HG02943 (cell line): ENCODE measurements around the gene NGF.
"Not testable (repeated sequence)": the region's sequence is repeated elsewhere in the genome, so short reads cannot be mapped to it uniquely, and the experiment has no call there.

Experiments
- ATAC-seq: cut with Tn5 transposase; IDR thresholded peaks from one replicate; pipeline ENCODE4 v1.9.1; 2021; ENCODE audit warnings: mild to moderate bottlenecking, low read depth, moderate library complexity; ENCODE audit not compliant: unreplicated experiment

NGF gene

GRCh38 chr1:115337633-115338456 is at the start of gene NGF:
Gene NGF, minus strand, starts transcription at chr1:115338249. Its CDS starts 51,454 bp downstream, at chr1:115286795.
- ATAC-seq = no peak

GRCh38 chr1:115383455-115383854 is 45.4 kb upstream of the NGF start:
- ATAC-seq = not testable (repeated sequence)

GRCh38 chr1:115379943-115380342 is 41.9 kb upstream of the NGF start:
- no peak for ATAC-seq

DNA sequence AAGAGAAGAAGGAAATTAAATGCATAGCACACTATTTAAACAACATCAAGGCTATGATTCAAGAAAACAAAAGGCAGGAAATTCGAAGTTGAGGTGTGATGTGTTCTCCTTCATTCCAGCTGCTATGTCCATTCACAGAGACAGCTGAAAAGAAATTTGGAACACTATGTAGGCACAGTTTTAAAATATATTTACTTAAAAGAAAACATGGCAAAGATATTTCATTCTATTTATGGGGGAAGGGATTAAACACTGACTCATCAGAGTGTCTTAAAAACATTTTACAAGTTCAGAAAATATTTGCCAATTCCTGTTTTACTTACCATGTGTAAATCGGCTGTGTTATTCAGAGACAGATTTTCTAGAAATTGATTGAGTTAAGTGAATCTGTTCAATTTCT is 39.4 kb upstream of the NGF start:
- no peak for ATAC-seq

- ATAC-seq = no peak
These were observed 36.5 kb upstream of the NGF start for GRCh38 chr1:115374598-115374997.

DNA sequence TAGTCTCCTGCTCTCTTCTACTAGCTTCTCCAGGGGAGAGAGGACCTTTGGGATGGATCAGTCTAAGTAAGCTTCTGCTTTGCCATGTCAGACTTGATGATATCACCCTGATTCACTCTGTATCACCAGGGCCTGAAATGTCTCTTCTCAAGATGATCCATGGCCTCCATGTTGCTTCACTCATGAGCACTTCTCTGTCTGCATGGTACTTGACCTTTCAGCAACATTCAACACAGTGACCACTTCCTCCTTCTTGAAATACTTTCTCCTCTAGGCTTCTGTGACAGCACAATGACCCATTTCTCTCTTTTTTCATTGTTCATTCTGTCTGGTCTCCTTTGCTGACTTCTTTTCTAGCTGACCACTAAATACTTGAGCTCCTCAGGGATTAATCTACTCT is 35.3 kb upstream of the NGF start:
- ATAC-seq = no peak

DNA sequence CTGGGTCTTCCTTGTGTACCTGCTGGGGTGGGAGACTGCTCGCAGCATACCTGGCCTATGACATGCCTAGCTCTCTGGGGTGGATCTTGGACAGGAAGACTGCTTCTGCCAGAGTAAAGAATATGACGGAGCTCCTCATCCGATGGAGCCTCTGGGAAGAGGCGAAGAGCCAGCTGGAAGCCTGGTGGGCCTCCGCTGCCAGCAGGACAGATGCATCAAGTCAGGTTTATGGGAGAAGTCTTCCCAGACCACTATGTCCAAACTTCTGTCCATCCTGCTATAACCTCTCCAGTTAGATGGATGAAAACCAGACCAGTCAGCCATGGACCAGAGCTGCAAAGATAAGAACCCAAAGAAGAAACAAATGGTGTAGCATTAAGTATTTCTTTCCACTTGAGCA is 27.7 kb upstream of the NGF start:
- ATAC-seq = no peak

GRCh38 chr1:115364780-115365155 is 26.7 kb upstream of the NGF start:
- no peak for ATAC-seq

GRCh38 chr1:115364046-115364779 is 26.2 kb upstream of the NGF start:
- ATAC-seq = no peak

- no peak for ATAC-seq
These were observed 25.1 kb upstream of the NGF start for GRCh38 chr1:115363171-115363570.

DNA sequence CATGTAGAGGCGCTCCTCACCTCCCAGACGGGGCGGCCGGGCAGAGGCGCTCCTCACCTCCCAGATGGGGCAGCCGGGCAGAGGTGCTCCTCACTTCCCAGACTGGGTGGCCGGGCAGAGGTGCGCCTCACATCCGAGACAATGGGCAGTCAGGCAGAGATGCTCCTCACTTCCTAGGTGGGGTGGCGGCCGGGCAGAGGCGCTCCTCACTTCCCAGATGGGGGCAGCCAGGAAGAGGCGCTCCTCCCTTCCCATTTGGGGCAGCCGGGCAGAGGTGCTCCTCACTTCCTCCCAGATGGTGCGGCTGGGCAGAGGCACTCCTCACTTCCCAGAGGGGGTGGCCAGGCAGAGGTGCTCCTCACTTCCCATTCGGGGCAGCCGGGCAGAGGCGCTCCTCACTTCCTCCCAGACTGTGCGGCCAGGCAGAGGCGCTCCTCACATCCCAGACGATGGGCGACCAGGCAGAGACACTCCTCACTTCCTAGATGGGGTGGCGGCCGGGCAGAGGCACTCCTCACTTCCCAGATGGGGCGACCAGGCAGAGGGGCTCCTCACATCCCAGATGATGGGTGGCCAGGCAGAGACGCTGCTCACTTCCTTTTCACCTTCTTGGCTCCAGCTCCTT is 22.6 kb upstream of the NGF start:
- ATAC-seq = not testable (repeated sequence)

DNA sequence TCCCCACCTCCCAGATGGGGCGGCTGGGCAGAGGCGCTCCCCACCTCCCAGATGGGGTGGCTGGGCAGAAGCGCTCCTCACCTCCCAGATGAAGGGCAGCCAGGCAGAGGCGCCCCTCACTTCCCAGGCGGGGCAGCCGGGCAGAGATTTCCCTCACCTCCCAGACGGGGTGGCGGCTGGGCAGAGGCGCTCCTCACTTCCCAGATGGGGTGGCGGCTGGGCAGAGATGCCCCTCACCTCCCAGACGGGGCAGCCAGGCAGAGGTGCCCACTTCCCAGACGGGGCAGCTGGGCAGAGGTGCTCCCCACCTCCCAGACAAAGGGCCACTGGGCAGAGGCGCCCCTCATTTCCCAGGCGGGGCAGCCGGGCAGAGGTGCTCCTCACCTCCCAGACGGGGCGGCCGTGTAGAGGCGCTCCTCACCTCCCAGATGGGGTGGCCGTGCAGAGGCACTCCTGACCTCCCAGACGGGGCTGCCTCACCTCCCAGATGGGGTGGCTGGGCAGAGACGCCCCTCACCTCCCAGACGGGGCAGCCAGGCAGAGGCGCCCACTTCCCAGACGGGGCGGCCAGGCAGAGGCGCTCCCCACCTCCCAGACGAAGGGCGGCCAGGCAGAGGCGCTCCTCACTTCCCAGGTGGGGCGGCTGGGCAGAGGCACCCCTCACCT is 21.9 kb upstream of the NGF start:
- ATAC-seq = not testable (repeated sequence)

DNA sequence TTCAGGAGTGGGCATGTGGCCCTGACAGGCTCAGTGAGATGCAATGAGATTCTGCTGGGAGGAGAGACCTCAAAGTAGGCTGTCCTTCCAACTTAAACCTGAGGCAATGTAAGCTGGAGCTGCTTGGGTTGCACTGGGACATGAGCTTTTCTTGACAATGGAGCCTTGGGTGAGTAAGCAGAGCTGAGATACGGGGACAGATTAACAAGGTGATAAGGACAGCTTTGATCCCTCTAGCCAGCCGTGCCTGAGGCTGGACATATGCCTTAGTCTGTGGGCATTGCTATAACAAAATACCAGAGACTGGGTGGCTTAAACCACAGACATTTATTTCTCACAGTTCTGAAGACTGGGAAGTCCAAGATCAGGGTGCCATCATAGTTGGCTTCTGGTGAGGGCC is 18.3 kb upstream of the NGF start:
- no peak for ATAC-seq

DNA sequence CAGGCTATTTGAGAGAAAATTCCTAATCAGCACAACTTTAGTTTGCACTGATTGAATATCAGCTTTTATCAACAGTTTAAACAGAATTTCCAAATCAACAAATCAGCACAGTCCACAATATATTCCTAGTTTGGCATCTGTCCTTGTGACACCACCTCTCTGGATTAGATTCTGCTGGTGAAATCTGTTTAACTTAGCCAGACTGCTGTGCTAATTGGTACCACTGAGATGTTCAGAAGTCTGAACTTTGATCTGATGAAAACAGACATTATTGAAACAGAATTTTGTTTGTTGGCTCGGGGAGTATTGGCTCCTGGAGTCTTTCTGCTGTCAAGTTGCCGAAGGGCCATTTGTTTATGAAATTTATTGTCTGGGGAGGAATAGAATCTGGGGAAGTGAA is 17.0 kb upstream of the NGF start:
- no peak for ATAC-seq

GRCh38 chr1:115351143-115351542 is 13.1 kb upstream of the NGF start:
- no peak for ATAC-seq

DNA sequence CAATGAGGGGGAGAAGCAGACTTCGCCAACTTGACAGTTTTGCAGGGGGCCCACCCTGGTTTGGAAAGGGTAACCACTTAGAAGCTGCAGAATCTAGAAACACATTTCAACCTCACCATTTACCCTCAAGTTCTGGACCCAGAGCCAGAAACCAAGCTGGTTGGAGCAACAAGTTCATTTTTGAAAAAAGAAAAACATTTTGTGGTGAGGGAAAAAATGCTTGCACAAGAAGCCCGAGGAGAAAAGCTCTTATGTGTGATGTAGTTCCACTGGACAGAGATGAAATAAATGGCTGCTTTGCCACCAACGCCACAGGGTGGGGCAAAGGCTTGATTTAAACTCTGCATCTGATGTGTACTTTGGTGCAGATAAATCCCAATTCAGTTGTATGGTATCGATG is 10.6 kb upstream of the NGF start:
- no peak for ATAC-seq

GRCh38 chr1:115347282-115347681 is 9.2 kb upstream of the NGF start:
- no peak for ATAC-seq

GRCh38 chr1:115343200-115343737 is 5.2 kb upstream of the NGF start:
- no peak for ATAC-seq

- ATAC-seq = no peak
These were observed 3.9 kb upstream of the NGF start for GRCh38 chr1:115341948-115342347.

DNA sequence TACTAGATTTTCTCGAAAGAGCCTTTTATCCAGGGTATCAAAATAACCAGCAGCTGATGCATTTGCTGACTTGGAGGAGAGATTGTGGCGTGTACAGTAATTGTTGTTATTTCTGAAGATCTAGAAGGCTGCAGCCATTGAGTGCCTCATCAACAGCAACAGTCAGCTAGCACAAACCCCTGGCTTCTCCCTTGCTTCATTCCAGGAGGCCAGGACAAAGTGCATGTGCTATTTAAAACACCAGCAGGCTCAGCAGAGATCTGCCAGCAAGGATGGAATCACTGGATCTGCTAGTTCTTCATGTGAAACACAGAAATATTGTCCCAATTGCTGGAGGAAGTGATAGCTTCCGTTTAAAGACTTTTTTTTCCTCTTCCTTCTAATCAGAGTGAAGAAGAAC is 2.8 kb upstream of the NGF start:
- no peak for ATAC-seq

- ATAC-seq = no peak
These were observed 390 bp upstream of the NGF start for GRCh38 chr1:115338457-115338820.
